Measurements from ENCODE around the gene EIF3C. TPM values are rescaled to one million over a fixed set of nuclear protein-coding genes. Genes with fewer than 3 reads are reported as not detected.

EIF3C gene
- total RNA-seq, 1 donor from 2014 or later, result 901 TPM

Small RNA genes lying within 50 kb of the gene (microRNA-seq; reads per million reads assigned to microRNA genes)
- gene MIR6862-2, result not detected

Other genes with a start within 250 kb of the EIF3C start
- gene NPIPB7, start 239.1 kb upstream of the EIF3C start, total RNA-seq, result 0.32 and 0.56 TPM in 2 replicates
- 34.4 and 34.6 TPM in 2 replicates for gene CLN3, start 219.4 kb upstream of the EIF3C start, total RNA-seq
- gene APOBR, start 216.8 kb upstream of the EIF3C start, total RNA-seq, result 0.14 TPM in 1 of 2 replicates, not detected in the other
- not detected in 2 replicates for gene IL27, start 204.6 kb upstream of the EIF3C start, total RNA-seq
- not detected in 2 replicates for gene NUPR1, start 172.5 kb upstream of the EIF3C start, total RNA-seq
- gene SGF29, start 157.5 kb upstream of the EIF3C start, total RNA-seq, result 34.4 and 41.1 TPM in 2 replicates
- 0.23 TPM in 1 of 2 replicates, not detected in the other for gene SULT1A2, start 114.4 kb upstream of the EIF3C start, total RNA-seq
- 0.96 and 1.7 TPM in 2 replicates for gene SULT1A1, start 101.4 kb upstream of the EIF3C start, total RNA-seq
- gene NPIPB8, start 73.4 kb upstream of the EIF3C start, total RNA-seq, result not detected in 2 replicates
- gene NPIPB9, start 40.3 kb downstream of the EIF3C start, total RNA-seq, result 1.6 and 3.7 TPM in 2 replicates
- gene ATXN2L, start 111.5 kb downstream of the EIF3C start, total RNA-seq, result 272 and 276 TPM in 2 replicates
- gene TUFM, start 134.9 kb downstream of the EIF3C start, total RNA-seq, result 197 and 205 TPM in 2 replicates
- 60.6 and 66.9 TPM in 2 replicates for gene SH2B1, start 152.4 kb downstream of the EIF3C start, total RNA-seq
- gene ATP2A1, start 167.0 kb downstream of the EIF3C start, total RNA-seq, result 3.1 and 3.3 TPM in 2 replicates
- gene RABEP2, start 213.8 kb downstream of the EIF3C start, total RNA-seq, result 19.9 and 20.2 TPM in 2 replicates
- gene CD19, start 220.5 kb downstream of the EIF3C start, total RNA-seq, result not detected in 2 replicates
- 63.9 and 67.3 TPM in 2 replicates for gene NFATC2IP, start 239.5 kb downstream of the EIF3C start, total RNA-seq

Measured in neural crest cell (in vitro differentiated cells).